Measurements from ENCODE around the gene PHYH.
"Not testable (repeated sequence)": the region's sequence is repeated elsewhere in the genome, so short reads cannot be mapped to it uniquely, and the experiment has no call there.

DNA sequence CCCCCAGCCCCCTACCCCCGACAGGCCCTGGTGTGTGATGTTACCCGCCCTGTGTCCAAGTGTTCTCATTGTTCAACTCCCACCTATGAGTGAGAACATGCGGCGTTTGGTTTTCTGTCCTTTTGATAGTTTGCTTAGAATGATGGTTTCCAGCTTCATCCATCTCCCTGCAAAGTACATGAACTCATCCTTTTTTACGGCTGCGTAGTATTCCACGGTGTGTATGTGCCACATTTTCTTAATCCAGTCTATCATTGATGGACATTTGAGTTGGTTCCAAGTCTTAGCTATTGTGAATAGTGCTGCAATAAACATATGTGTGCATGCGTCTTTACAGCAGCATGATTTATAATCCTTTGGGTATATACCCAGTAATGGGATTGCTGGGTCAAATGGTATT is 31.1 kb upstream of the PHYH start:
- TF ChIP-seq POLR2AphosphoS5, POLR2A (IDR thresholded peaks at IDR 0.05): not testable (repeated sequence)
- TF ChIP-seq, protein P1, sequence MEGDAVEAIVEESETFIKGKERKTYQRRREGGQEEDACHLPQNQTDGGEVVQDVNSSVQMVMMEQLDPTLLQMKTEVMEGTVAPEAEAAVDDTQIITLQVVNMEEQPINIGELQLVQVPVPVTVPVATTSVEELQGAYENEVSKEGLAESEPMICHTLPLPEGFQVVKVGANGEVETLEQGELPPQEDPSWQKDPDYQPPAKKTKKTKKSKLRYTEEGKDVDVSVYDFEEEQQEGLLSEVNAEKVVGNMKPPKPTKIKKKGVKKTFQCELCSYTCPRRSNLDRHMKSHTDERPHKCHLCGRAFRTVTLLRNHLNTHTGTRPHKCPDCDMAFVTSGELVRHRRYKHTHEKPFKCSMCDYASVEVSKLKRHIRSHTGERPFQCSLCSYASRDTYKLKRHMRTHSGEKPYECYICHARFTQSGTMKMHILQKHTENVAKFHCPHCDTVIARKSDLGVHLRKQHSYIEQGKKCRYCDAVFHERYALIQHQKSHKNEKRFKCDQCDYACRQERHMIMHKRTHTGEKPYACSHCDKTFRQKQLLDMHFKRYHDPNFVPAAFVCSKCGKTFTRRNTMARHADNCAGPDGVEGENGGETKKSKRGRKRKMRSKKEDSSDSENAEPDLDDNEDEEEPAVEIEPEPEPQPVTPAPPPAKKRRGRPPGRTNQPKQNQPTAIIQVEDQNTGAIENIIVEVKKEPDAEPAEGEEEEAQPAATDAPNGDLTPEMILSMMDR (IDR thresholded peaks at IDR 0.05): not testable (repeated sequence)

All from breast epithelium (tissue), 3 donors.